ENCODE data around the gene EDN2.
A peak's percentile ranks its signal among the peaks of the same experiment; 100 is the strongest.

Gene EDN2

GRCh38 chr1:41462680-41463004 lies 21.8 kb downstream of the EDN2 start:
- DNase-seq = no peak

DNA sequence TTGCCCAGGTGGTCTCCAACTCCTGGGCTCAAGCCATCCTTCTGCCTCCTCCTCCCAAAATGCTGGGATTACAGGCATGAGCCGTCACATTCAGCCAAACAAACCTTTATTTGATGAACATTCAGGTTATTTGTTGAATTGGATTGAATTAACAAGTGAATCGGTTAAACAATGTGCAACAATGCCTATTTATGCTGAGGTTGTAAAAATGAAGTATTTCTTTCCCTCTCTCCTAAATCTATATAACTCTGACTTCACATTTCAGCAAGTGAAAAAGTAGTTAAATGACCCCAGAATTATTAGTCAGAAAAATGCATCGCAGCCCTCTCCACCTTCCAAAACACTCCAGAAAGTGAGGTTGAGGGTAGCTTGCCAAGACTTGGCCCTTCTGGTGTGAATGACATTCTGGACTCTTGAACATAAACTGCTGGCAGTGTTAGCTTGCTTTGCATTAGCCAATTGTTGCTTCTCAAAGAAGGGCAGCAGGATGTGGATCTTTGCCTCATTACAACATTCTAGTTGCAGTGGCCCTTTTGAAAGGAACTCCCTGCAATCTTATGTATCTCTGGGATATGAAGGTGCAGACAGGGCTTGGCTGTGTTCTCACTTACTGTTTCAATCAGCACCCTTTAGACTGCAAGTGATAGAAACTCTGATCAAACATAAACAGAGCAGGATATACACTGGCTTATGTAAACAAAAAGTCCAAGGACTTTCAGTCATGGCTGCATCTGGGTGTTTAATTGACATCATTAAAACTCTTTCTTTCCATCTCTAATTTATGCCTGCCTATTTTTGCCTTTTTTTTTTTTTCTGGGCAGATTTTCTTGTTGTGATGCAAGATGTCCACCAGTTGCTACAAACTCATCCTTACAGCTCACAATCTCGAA lies 22.4 kb downstream of the EDN2 start:
- DNase-seq = no peak

- DNase-seq = no peak
Measured at GRCh38 chr1:41456847-41457540, 27.5 kb downstream of the EDN2 start.

GRCh38 chr1:41455479-41456332 lies 28.8 kb downstream of the EDN2 start:
- DNase-seq = peak in 12 of 14 donors; percentile 8 to 92 (median 50)

- peak in 12 of 14 donors; percentile 34 to 87 (median 75) for DNase-seq
Measured at GRCh38 chr1:41454406-41454805, 30.1 kb downstream of the EDN2 start.

DNA sequence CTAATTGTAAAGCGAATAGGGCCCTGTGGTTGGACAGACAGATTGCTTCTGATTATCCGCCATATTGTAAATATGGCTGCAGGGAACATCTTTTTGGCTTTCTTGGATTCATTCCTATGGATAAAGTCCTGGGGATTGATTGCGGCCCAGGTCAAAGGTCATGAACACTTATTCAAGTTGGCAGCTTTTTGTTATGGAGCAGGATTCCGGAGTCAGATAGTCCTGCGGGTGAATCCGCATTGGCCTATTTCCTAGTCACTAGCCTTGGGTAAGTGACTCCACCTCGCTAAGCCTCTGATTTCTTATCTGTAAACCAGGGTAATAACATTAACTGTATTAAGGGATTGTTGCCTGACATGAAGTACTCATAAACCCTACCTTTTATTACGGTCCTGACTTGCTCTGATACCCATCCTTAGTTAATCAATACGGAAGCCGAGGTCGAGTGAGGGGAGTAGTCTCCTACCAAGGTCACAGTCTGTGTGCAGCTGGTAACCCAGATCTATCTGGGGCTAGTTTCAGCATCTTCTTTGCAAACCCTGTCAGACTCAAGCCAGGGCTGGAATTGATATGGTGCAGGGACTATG lies 31.7 kb downstream of the EDN2 start:
- no peak for DNase-seq

DNA sequence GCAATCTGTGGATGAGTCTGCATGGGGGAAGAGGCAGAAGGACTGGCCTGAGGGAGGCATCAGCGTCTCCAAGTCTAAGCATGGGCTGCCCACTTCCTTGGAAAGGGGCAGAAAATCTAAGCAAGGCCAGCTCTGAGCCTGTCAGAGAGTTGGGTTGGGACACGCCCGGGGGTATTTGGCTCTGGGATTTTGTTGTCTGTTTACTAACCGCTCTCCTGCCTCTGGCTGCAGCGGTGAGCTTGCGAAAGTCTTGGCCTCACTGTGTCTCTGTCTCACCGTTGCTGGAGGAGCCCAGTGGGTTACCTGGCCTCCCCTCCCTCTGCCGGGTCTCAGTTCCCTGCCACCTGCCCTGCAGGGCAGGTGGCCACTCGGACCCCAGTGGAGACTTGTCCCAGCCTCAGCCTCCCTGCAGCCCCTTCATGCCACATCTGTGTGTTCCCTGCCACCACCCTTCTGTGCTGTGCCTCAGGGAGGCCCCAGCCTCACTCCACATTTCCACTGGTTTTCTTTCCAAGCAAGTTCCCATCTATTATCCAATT lies 33.7 kb downstream of the EDN2 start:
- DNase-seq = no peak

GRCh38 chr1:41449326-41449921 lies 35.1 kb downstream of the EDN2 start:
- no peak for DNase-seq

DNA sequence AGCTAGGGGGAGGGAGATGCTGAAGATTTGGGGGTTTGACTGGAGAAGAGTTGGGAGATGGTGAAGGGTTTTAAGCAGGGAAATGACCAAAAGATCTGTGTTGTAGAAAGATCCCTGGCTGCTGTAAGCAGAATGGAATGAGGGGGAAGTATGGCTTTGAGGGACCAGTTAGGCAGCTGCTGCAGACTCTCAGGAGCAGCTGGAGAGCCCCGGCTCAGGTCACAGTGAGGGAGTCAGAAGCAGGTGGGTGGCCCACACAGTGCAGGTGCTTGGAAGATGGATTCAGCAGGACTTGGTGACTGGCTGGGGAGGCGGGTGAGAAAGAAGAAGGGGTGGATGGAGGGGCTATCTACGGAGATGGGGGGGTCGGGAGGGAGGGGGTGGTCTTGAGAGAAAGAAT lies 35.7 kb downstream of the EDN2 start:
- DNase-seq = no peak

DNA sequence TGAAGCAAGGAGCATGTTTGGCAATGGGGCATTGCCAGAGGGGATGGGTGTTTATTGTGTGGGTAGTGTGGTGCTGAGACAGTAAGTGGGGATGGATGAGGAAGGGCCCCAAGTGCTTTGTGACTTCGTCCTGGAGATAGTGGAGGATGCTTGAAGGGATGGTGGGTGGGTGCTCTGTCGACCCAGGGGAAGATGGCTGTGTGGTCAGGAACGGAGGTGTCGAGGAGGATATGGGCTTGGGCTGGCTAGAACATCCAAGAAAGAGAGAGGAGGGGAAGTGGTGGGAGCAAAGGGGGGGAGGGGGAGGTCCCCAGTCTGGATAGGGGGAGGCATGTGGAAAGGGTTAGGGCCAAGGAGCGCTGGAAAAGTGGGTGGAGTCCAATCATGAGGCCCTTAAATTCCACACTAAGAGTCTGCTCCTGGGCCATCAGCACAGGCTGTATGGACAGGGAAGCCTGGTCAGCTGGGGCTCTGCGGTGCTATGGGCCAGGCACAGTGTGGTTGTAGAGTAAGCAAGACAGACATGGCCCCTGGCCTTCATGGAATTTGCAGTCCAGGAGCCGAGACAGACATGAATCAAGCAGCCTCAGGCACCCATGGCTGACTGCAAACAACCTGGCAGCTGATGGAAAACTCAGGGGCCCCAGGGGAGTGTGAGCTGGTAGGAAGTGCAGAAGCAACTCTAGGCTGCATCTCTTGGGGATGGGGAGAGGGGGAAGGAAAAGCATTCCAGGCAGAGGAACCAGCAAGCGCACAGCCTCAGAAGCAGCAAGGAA lies 36.3 kb downstream of the EDN2 start:
- DNase-seq = no peak

GRCh38 chr1:41446851-41447610 lies 37.5 kb downstream of the EDN2 start:
- DNase-seq = no peak

- DNase-seq = no peak
Measured at GRCh38 chr1:41444785-41445184, 39.7 kb downstream of the EDN2 start.

DNA sequence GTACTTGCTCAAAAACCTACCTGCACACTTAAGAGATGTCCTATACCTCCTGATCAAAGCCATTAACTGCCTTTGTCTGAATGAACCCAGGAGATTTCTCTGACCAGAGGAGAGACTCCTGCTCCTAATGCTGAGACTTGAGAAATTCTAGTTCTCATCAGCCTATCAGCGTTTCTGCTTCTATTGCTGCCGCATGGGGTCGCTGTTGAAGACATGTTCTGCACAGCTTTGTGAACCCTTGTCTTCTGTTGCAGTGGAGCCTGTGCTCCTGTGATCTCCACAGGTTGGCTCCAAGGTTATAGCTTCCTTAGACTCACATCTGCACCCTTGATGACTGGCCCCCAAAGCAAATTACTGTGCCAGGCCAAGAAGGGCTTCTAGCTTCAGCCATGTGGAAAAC lies 40.2 kb downstream of the EDN2 start:
- DNase-seq = no peak

DNA sequence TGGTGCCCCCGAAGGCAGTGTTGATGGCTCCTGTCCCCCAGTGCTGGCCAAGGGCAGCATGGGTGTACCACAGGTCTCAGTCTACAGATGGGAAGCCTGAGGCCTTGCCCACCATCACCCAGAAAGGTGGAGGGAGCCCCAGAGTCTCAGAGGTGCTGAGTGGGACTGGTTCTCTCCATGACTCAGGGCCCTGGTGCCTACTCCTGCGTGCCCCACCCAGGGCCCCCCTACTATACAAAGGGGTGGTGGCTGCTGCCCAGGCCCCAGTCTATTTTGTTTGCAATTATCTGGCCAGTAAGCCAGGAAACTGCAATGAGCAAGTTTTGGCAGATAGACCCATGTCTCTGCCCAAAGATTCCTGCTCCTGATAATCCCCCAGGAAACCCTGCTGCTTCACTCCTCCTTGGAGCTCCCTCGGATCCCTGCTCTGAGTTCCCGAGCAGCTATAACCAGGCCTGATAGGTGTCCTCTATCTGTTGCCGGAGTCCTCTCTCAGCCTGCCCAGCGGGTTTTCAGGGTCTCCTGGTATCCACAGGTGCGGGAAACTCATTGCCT lies 41.7 kb downstream of the EDN2 start:
- no peak for DNase-seq

DNA sequence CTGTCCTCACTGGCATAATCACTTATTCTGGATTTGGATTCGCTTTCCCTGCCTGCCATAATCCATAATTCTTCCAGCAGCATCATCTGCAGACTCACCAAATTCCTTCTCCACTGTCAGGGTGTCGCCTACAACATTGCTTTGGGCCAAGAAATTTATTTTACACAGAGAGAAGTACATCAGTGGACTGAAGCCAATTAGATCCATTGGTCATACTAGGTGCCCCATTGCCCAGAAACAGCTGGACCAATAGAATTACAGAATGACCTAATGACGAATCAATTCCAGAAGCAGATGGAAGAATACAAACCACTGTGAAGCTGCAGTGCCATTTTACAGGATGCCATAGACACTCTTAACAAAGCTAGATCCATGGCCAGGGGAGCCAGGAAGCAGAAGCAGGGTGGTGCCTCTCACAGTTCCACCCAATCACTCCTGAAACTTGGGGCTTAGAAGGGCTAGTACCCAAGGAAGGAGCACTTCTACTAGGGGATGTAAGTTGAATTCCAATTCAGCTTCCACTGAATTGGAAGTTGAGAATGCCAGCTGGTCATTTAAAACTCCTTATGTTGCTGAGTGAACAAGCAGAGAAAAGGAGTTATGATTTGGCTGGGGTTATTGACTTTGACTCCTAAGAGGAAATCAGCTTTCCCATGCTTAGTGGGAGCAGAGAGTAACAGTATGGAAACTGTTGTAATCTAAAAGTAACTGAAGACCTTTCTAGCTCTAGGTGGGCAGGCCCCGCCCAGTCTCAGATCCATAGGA lies 44.0 kb downstream of the EDN2 start:
- DNase-seq = peak in 1 of 14 donors; percentile 14

DNA sequence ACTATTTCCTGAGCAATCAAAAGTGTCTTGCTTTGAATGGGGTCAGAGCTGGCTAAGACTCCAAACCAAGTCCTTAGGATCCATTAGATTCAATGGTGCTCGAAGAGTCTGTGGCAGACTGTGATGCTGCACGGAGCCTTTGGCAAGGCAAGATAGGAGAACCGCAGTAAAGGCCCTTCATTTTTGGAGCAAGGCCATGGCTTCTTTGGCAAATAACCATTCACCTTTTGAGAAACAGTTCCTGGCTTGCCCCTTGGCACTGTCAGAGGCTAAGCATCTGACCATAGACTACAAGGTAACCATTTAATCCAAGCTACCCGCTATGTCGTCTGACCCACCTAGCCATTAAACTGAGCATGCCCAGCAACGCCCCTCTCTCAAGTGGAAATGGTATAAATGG lies 45.2 kb downstream of the EDN2 start:
- DNase-seq = peak in 1 of 14 donors; percentile 22

GRCh38 chr1:41438711-41439110 lies 45.8 kb downstream of the EDN2 start:
- DNase-seq = no peak

GRCh38 chr1:41437011-41437355 lies 47.5 kb downstream of the EDN2 start:
- DNase-seq = no peak

GRCh38 chr1:41436281-41437010 lies 48.0 kb downstream of the EDN2 start:
- DNase-seq = no peak

Data from C1 segment of cervical spinal cord (tissue), 14 donors.